SKM-1 treated with dmso at 0.1 percent for 144 hours (cell line): ENCODE measurements around the gene FOXA3.

ENCODE experiments used
- DNase-seq: peaks from one replicate; lab custom pipeline; 2025; ENCODE audit not compliant: unreplicated experiment; lab: John Stamatoyannopoulos, UW

FOXA3 gene

GRCh38 chr19:45917421-45918091 is 53.4 kb downstream of the FOXA3 start:
- no peak for DNase-seq

DNA sequence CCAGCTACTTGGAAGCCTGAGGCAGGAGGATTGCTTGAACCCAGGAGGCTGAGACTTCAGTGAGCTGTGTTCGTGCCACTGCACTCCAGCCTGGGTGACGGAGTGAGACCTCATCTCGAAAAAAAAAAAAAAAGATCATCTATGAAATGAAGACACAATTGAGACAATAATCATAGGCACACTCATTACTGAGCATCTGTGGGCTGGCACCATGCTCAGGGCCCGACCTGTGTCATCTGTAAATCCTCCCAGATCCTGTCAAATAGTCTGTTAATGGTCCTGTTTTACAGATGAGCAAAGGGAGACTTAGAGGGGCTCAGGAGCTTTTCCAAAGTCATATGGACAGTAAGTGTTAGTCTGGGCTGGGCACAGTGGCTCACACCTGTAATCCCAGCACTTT is 54.6 kb downstream of the FOXA3 start:
- no peak for DNase-seq

DNA sequence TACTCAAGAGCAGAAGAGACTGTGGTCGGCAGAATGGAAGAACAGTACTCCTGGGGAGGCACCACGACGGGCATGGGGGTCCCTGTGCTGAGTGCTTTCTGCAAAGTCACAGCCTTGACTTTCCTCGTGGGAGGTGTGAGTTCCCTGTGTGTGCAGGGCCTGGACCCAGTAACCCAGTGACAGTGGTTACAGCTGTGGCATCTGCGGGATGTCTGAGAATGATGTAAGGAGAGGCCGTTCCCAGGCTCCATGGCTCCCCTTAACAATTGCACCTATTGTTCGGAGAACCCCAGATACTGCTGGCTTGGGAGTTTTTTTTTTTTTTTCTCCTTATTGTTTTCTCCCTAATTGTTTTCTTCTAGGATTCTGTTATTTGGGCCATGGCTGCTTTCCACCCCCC is 55.6 kb downstream of the FOXA3 start:
- DNase-seq = no peak

DNA sequence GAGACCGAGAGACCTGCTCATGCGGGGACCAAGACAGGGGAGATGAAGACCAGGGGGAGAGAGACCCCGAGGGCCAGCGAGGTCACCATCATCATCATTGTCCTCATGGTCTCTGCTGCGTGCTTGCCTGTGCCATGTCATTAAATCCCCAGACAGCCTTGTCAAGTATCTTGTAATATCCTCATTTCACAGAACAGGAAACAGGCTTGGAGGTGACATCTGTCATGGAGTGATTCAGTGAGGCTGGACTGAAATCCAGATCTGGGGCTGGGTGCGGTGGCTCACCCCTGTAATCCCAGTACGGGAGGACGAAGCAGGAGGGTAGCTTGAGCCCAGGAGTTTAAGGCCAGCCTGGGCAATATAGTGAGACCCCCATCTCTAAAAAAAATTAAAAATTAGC is 56.3 kb downstream of the FOXA3 start:
- no peak for DNase-seq

DNA sequence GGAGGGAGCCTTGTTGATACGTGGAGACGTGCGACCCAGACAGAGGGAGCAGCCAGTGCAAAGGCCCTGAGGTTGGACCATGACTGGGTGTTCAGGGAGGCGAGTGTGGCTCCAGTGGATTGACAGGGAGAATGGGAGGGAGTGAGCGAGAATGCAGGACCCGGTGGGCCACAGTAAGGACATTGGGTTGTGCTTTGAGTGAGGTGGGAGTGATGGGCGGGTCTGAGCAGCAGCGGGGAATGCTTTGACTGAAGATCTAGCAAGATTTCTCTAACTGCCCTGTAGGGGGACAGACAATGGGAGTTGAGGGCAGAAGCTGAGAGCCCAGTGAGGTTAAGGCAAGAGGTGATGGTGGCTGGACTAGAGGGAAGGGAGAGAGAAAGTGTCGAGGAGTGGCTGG is 58.2 kb downstream of the FOXA3 start:
- DNase-seq = no peak
